ENCODE results near the gene PCDHA12. TPM values are rescaled to one million over a fixed set of nuclear protein-coding genes. Genes with fewer than 3 reads are reported as not detected.

The PCDHA12 gene
- polyA plus RNA-seq, 1 donor from 2014 or later: 12.8 TPM

GRCh38 chr5:140835622-140836510 lies 39.2 kb upstream of the PCDHA12 start:
- Histone ChIP-seq H3K9ac (ENCODE audit: low read length) (no peak overlapping the region), H2AFZ (ENCODE audit: low read depth, low read length) (no peak overlapping the region), H4K20me1 (ENCODE audit: insufficient read depth) (no peaks in the 10 kb centered on the region), H3K4me2 (ENCODE audit: low read length) (no peak overlapping the region), H3K4me3 (ENCODE audit: low read length) (no peak overlapping the region), H3K9me3 (ENCODE audit: low read length) (peaks cover 39% of the 10 kb centered on the region), H3K79me2 (replicated peaks; ENCODE audit: insufficient read depth, low read length) (peaks cover 34% of the 10 kb centered on the region), H3K36me3 (ENCODE audit: insufficient read depth, low read length) (peaks cover 26% of the 10 kb centered on the region), H3K27ac (ENCODE audit: low read length) (no peak overlapping the region), H3K27me3 (ENCODE audit: insufficient read depth, low read depth, low read length) (no peaks in the 10 kb centered on the region), H3F3A (ENCODE audit: insufficient read depth, low read length, poor library complexity, severe bottlenecking) (no peaks in the 10 kb centered on the region), H3K9me2 (ENCODE audit: insufficient read depth, low read length) (no peaks in the 10 kb centered on the region)
- TF ChIP-seq, protein P1, sequence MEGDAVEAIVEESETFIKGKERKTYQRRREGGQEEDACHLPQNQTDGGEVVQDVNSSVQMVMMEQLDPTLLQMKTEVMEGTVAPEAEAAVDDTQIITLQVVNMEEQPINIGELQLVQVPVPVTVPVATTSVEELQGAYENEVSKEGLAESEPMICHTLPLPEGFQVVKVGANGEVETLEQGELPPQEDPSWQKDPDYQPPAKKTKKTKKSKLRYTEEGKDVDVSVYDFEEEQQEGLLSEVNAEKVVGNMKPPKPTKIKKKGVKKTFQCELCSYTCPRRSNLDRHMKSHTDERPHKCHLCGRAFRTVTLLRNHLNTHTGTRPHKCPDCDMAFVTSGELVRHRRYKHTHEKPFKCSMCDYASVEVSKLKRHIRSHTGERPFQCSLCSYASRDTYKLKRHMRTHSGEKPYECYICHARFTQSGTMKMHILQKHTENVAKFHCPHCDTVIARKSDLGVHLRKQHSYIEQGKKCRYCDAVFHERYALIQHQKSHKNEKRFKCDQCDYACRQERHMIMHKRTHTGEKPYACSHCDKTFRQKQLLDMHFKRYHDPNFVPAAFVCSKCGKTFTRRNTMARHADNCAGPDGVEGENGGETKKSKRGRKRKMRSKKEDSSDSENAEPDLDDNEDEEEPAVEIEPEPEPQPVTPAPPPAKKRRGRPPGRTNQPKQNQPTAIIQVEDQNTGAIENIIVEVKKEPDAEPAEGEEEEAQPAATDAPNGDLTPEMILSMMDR (IDR thresholded peaks at IDR 0.05; ENCODE audit: poor library complexity, severe bottlenecking): no peak
- TF ChIP-seq RAD21 (conservative IDR thresholded peaks at IDR 0.05): no peak
- TF ChIP-seq MXI1 (conservative IDR thresholded peaks at IDR 0.05; ENCODE audit: poor library complexity, severe bottlenecking): no peak
- no peak for TF ChIP-seq REST (IDR thresholded peaks at IDR 0.05; ENCODE audit: borderline replicate concordance)
- no peak for TF ChIP-seq TAF1 (IDR thresholded peaks at IDR 0.05; ENCODE audit: low read depth)

GRCh38 chr5:140840978-140841962 lies 33.8 kb upstream of the PCDHA12 start, which contains the start of gene PCDHA8:
PCDHA8 (plus strand) TSS chr5:140841187; CDS start chr5:140841322, 135 bp downstream.
- Histone ChIP-seq H3K9me3 (ENCODE audit: low read length) (peaks cover 10% of the 10 kb centered on the region), H3K36me3 (ENCODE audit: insufficient read depth, low read length) (peaks cover 17% of the 10 kb centered on the region), H3K27ac (ENCODE audit: low read length) (no peak within 1 kb of the TSS), H3K9ac (ENCODE audit: low read length) (no peak within 1 kb of the TSS), H3F3A (ENCODE audit: insufficient read depth, low read length, poor library complexity, severe bottlenecking) (no peaks in the 10 kb centered on the region), H3K79me2 (replicated peaks; ENCODE audit: insufficient read depth, low read length) (peaks cover 14% of the 10 kb centered on the region), H2AFZ (ENCODE audit: low read depth, low read length) (no peak within 1 kb of the TSS), H3K4me2 (ENCODE audit: low read length) (no peak within 1 kb of the TSS), H3K27me3 (ENCODE audit: insufficient read depth, low read depth, low read length) (no peaks in the 10 kb centered on the region), H3K4me3 (ENCODE audit: low read length) (peak within 1 kb of the TSS; percentile 31), H4K20me1 (ENCODE audit: insufficient read depth) (no peaks in the 10 kb centered on the region), H3K9me2 (ENCODE audit: insufficient read depth, low read length) (no peaks in the 10 kb centered on the region)
- TF ChIP-seq REST (IDR thresholded peaks at IDR 0.05; ENCODE audit: borderline replicate concordance) (no peak), EP300 (conservative IDR thresholded peaks at IDR 0.05; ENCODE audit: poor library complexity, severe bottlenecking) (no peak), RAD21 (conservative IDR thresholded peaks at IDR 0.05) (no peak), MXI1 (conservative IDR thresholded peaks at IDR 0.05; ENCODE audit: poor library complexity, severe bottlenecking) (no peak), EZH2 (IDR thresholded peaks at IDR 0.05; ENCODE audit: borderline replicate concordance, insufficient read depth, low read length, poor library complexity, severe bottlenecking) (no peak), TAF1 (IDR thresholded peaks at IDR 0.05; ENCODE audit: low read depth) (no peak), POLR2AphosphoS5 (IDR thresholded peaks at IDR 0.05) (no peak), SMC3 (conservative IDR thresholded peaks at IDR 0.05; ENCODE audit: poor library complexity) (no peak)
- TF ChIP-seq, protein P1 (IDR thresholded peaks at IDR 0.05; ENCODE audit: poor library complexity, severe bottlenecking): no peak

Data from neural cell (in vitro differentiated cells).